ENCODE data around the gene ANKFN1.

Gene ANKFN1

DNA sequence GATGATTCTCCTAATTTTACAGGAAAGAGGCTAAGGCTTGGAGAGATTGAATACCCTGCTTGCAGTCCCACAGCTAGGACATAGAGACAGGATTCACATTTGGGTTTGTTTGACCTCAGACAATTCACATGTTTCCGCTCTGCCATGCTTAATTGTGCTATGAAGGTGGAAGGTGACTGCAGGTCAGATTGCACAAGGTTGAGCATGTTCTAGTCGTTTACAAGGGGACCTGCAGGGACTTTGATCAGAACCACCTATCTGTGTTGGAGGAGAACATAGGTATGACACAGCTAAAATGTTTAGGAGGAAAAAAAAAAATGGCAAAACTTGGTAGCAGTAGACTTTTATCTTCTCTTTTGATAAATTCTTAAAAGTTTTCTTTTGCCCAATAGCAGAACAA is 4.9 kb upstream of the ANKFN1 start:
- ATAC-seq, result no peak

DNA sequence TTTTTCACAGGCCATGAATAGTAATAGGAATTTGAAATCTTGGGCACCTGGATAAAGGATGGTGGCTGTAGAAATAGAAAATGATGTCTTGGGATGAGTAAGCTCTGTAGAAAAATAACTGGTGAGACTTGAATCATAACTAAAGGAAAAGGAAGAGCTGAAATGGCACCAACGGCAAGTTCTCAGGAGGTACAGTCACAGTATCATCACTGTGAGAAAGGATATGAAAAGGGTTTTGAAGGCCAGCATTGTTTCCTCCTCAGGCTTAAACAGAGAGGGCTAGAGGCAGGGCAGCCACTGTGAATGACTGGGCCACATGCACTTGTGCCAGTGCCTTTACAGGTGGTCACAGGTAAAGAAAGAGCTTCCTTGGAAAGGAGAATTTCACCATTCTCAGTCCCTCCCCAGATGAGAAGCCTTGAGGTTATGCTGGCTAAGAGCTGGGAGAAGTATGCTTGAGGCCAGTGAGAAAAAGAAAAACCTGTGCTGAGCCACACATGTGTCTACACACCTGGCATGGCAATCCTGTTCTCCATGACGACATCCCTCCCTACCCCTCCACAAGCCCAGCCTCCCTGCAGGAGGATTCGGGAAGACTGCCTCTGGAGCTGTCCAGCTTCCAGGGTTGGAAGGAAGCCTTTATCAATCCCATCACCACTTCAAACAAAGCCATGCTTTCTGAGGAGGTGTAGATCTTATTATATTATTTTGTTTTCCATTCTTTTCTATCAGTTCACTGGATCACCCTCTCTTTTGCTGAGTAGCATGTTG is 3.8 kb upstream of the ANKFN1 start:
- no peak for ATAC-seq

DNA sequence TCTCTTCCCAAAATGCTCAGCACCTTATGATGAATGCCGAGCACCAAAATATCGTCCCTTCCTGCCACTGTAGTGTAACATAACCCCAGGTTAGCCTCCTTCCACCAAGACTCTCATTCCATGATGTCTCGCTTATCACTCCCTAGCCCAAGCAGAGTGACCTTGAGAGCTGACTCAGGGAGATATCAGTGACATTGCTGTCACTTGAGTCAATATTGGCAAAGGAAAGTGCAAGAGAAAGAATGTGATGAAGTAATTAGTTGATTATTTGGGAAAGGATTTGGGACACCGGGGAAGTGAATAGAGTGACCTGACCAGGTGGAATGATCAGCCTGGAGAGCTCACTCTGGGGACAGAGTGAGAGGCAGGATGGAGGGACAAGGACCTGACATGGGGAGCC is 2.6 kb upstream of the ANKFN1 start:
- no peak for ATAC-seq

DNA sequence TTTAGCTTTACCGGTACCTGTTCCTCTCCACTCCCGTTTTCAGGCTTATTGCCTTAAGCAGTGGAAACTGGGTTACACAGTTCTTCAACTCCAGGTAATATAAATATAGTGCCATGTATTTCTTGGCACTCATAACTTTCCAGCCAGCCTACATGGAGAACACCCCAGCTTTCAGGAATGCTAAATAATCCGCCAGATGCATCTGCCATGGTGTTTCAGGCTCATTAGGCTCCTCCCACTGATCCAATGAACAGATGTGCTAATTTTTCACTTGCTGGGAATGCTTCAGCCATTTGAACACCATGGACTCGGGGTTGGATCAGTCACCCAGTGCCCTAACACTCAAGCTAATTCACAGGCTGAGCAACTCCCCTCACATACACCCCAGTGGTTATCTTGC is 4.6 kb downstream of the ANKFN1 start:
- ATAC-seq, result no peak

DNA sequence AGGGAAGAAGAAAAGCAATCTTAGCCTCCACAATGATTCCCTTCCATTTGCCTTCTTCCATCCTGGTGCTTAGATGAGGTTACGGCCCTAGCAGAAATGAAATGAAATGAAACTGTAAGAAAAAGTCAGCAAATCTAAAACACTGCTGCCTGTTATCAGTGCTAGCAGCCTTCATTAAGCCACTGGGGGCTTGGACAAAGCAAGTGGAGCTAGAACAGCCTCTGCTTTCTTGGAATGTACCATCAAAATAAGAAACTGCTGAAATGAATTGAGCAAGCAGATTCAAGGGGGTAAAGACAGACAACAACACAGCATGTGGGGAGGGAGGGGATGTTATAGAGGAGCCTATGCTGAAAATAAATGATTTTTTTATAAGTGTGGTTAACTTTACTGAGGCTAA is 5.1 kb downstream of the ANKFN1 start:
- ATAC-seq, result no peak

DNA sequence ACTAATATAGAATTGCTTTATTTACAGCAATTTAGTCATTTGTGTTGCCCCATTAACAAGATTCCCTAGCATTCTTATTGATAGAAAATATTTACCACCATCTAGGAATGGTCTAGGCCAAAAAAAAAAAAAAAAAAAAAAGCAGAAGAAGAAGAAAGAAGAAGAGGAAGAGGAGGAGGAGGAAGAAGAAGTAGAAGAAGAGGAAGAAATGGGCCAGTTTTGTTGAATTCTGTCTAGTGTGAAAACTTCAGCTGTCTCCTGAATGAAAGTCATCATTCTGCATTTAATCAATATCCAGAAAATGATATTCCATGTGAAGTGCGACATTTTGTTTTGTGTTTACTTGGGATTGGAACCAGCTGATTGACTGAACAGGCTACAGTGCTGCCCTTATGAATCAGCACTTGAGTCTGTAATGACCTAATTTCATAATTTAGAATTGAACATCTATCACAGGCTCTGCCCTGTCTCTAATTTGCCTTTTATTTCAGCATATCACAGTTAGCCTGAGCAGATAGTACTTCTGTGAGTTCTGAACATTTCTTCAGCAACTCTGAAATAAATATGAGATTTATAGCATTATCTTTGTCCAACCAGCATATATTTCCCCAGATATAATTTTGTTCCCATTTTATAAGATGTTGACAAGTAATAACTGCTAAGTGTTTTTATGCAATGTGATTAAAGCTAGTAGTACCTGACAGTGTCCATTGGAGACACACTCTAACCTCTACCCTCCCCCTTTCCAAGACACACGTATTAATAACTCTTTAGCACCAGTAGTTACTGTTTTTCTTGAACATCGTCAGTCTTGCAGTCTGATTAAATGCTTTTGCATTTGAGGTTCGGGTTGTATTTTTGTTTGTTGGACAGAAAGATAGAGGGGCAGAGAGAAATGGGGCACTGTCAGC is 5.9 kb downstream of the ANKFN1 start:
- no peak for ATAC-seq

DNA sequence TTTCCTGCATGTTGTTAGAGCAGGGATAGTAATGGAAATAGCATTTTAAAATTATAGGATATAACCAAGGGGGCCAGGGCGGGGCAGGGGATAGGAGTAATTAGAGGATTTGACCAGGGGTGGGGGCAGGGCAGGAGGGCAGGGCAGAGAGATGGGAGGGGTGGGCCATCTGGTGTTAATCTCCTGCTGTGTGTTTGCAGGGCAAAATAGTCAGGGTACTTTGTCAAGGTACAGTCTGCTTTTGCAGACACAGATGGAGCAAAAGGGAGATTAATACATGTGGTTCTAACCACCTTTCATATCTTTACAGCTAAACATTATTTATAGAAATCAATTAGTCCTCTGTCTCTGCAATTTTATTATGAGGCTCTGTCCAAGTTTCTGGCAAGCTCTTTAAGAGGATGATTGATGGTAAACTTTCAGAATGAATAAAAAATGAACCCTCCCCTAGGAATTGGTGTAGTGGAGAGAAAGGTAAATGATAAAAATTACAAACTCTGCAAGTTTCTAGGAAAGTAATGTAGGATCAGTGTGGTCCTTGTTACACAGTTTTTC is 6.6 kb downstream of the ANKFN1 start:
- no peak for ATAC-seq

DNA sequence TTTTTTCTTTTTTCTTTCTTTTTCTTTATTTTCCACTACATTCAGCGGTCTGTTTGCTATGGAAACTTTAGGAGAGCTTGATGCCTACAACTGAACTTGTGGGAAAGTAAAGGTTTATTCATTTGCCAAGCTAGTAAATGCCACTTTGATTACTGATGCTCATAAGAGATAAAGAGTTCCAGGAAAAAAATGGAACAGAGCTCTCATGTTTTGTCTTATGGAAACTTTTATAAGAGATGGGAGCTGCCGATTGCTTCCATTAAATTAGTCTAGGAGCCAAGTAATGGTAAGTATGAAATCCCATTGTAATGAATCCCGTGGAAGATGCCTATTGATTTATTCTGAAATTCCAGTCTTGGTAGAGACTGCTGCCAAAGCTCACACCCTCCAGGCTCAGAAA is 7.1 kb downstream of the ANKFN1 start:
- ATAC-seq, result no peak

DNA sequence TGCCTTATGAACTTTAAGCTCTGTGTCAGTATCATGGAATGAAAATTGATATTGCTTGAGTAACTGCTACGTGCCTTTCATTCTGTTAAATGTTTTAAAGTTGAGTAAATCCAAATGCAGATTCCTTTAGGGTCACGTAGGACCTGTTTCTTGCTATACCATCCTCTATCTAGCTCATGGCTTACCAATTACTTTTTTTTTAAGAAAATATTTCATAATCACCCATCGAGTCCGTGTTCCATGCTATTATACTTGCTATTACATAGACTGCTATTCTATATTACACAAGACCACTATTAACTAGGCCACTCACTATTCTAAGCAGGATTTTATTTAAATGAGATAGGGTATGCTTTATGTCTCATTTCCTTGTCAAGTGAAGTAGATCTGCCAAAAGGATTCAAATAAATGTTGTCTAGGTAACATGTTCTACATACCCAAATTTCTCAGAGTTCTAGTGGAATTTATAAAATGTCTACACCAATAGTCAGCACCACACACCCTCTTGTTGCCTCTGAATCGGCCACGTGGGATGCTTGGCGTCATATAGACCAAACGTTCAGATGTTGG is 11.9 kb downstream of the ANKFN1 start:
- no peak for ATAC-seq

DNA sequence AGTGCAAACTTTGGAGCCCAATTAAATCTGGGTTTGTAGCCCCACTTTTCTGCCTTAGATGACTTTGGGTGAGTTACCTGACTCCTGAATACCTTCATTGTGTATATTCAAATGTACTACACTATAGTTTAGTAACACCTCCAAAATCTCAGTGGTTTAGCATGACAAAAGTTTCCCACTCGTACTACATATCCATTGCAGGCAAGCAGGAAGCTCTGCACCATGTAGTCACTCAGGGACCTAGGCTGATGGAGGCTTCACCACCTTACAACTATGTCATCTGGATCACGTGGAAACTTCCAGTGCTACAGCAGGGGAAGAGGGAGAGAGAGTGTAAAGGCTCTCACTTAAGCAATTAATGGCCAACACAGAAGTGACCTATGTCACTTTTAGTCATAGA is 14.2 kb downstream of the ANKFN1 start:
- ATAC-seq, result no peak

DNA sequence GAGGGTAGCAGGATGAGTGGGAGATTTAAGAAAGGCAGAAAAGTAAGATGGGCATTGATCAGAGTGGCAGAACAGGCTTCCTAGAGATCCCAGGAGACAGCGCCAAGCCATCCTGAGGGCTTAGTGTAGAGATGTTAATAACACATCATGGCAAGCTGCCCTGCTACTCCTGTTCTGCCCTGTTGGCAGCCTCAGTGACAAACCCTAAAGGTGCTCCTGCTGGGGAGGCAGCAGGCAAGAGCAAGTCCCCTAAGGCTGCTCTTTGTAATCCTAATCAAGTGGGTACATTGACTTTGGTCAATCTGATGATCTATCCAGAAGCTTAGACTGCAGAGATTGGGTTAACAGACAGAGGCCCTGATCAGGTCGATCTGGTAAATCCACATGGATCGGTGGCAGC is 16.3 kb downstream of the ANKFN1 start:
- ATAC-seq, result no peak

DNA sequence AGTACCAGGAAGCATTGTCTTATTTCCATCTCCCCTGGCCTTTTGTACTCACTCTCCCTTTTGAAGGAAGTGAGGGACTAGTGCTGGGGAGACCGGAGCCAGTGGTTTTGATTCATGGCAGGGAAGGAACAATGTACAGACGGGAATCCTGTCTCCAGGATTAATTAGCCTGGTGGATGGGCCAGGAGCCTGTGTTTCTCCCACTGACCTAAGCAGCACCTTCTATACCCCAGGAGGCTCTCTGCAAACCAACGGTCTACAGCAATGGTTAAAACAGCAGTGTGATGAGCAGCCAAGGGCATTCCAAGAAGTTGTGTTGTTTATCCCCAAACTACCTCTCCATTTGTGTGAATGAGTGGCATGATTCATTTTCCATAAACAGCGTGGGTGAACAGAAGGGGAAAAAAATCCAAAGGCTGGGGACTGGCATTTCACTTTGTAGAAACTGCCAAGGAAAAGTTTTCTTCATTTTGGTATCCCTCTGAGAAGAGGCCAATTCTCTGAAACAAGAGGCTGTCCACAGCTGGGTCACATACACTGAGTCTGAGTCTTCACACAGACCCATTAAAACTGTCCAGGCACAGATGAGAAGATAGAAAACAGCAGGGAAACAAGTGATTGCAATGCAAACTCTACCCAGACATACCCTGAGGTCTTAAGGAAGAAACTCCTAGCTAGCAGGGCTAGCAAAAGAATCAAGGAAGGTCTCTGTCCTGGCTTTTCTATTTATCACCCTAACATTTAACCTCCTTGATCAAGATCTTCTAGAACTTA is 18.1 kb downstream of the ANKFN1 start:
- no peak for ATAC-seq

DNA sequence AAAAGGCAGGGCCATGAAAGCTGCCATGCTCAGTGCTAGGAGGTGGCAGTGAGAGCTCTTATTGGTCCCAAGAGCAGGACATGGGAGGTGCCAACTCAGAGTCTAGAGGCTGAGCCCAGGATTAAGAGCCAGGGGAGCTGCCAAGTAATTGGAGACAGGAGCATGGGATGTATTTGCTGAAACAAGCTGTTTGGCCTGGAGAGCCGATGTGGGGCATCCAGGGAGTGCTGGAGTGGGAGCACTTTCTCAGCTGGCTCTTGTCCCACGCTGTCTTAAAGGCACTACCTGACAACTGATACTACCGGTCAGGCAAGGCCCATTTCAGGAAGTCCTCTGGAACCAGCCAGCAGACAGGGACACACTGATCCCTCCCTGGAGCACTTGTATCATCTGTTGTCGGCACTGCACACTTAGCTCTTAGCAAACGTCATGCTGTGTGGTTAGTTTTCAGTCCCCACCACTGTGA is 19.3 kb downstream of the ANKFN1 start:
- ATAC-seq, result no peak

DNA sequence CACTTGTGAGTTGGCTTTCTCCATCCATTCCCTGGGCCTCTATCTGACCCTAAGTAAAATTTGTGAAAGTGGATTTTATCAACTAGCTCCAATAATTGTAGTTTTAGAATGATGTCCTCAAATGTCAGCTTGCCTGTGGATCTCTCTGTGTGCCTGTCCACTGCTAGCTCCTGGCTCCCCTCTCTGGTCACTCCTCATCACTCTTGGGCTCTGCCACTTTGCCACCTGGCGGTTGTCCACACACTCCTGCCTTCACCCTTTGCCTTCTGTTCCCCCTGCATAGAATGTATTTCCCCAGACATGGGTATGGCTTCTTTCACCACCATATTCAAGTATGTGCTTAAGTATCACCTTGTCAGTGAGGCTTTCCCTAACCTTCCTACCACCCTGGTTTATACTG is 19.8 kb downstream of the ANKFN1 start:
- no peak for ATAC-seq

DNA sequence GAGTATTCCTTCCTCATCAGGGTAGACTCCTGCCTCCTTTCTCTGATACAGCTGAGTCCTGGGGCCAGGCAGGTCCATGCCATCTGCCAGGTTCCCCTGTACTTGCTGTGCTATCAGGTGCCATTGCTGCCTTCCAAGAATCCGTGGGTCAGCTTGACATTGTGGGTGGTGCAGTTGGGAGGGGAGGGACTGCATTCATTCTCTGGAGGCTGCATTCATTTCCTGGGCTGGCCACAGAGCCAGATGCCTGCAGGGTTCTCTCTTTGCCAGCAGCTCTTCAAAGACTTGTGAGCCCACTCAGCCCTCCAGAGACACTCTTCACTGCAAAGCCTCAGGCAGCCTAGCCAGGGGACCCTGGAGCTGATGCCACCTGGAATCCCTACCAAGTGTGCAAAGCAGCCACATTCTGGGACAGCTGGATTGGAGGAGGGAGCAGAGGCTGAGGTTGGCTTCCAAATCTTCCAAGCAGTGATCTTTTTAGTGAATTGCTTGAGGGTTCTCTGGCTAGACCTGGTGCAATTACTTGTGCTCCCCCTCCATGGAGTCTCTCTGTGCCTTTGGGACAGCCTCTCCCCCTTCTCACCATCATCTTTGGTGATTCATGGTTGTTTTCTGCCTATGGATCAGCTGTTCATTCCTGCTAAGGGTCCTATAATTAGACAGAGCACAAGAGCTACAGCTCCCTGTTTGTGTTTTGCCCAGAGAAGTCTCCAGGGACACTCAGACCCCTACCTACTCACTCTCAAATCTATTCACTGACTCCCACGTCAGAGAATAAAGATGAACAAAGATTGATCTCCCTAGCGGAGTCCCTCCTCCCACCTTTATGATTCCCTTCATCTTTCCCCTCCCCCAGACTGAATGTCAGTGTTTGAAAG is 20.9 kb downstream of the ANKFN1 start:
- ATAC-seq, result no peak

DNA sequence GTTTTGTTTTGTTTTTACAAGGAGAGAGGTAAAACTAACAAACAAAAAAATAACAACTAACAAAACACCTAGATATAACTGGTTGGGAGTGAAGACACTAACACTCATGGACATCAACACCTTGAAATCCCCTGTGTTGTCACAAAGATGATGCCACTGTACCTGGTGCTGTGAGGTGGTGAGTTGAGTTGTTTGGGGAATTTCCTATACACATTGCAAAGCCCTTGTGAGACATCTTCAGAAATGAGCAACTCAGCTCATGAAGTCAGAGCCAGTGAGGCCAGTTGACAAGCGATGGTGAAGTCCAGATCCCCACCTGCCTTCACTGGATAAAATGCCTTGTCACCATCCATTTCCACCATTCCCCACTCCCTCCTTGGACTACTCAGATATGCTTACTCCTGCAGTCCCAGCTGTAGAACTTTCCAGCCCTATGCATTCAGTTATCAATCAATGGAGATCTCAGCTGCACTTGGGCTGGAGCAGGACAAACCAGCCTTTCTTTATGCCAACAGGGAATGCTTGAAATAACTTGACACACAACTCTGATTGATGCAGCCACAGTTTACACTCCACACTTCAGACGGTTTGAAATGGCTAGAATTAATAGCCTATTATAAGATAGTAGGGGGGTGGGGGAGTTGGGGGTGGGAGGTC is 22.2 kb downstream of the ANKFN1 start:
- no peak for ATAC-seq

DNA sequence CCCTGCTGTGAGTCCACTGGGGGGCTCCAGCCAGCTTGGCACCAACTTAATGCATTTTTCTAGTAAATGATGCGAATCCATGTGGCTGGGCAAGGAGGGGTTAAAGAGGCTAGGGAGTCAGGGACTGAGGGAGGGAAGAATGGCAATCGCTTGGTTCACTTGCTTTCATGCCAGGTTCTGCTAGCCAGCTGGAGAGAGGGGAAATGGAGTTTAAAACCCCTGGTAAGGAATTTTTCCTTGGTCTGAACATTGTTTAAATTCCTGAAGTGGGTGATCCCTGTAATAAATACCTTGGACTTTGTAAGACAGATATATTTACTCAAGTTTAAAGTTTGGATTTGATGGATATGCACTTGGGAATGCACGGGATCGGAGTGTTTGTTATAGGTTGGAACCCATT is 22.8 kb downstream of the ANKFN1 start:
- no peak for ATAC-seq

DNA sequence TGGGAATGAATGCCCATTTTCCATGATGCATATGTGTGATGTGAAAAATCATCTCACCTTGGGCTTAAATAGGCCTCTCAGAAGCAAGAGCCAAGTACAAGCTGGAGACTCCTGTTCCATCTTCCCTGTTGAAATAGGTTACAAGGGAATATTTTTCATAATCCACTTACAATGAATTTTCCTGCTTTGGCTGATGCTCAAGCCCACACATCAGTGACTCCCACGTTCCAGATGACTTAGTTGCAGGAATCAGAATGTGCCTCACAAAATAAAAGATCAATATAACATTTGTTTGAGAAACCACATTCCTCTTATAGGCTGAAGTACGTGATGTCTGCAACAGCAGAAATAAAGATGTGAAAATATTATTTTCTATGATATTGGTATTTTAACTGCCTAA is 24.1 kb downstream of the ANKFN1 start:
- ATAC-seq, result no peak

DNA sequence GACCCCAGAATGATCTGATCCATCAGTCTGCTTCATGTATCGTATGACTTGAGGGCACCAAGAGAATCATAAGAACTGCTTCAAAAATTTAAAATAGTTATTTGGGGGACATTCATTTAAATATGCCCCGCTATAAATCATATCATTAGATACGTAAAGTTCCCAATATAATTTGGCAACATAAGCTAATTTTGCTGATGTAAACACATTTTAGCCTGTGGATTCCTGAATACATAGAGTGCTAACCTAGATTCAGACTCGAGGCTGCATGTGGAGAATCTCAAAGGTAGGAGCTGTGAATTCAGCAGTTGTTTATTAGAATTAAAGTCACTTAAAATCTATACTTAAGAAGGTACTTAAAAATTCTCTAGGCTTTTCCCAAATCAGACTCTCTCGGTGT is 24.9 kb downstream of the ANKFN1 start:
- ATAC-seq, result no peak

DNA sequence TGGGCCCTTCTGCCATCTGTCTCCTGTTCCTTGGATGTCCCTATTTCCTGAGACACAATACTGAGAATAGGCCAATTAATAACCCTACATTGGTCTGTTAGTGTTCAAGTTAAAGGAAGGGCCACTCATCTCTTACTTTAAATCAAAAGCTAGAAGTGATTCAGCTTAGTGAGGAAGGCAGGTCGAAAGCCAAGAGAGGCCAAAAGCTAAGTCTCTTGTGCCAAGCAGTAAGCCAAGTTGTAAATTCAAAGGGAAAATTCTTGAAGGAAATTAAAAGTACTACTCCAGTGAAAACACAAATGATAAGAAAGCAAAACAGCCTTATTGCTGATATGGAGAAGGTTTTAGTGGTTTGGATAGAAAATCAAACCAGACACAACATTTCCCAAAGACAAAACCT is 28.8 kb downstream of the ANKFN1 start:
- no peak for ATAC-seq

DNA sequence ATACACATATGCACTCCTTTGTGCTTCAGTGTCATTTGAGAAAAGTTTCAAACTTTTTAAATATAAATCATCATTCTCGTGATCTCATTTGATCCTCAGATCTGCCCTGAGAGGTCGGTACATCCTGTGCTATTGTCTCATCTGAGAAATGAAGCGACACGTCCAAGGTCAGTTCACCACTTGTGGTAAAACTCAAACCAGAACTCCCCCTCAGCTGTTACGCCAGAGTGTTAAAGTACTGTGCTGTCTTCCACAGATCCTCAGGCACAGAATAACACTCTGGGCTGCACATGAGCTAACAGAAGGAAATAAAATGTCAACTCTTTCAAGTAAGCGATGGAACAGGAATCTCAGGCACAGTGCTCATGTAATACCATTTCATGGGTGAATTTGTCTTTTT is 31.4 kb downstream of the ANKFN1 start:
- ATAC-seq, result no peak

Data from activated CD4-positive, CD25-positive, alpha-beta regulatory T cell treated with anti-CD3 and anti-CD28 coated beads, Interleukin-2, amount 50 U/mL, for 24 hours (primary cell).